NCI-H82 treated with DMSO at 0.1 percent for 48 hours (cell line): ENCODE measurements around the gene LYPD6B.
A peak's percentile ranks its signal among the peaks of the same experiment; 100 is the strongest.

ENCODE experiments used
- DNase-seq: peaks from one replicate; lab custom pipeline; 2025; ENCODE audit not compliant: unreplicated experiment; lab: John Stamatoyannopoulos, UW

LYPD6B gene

DNA sequence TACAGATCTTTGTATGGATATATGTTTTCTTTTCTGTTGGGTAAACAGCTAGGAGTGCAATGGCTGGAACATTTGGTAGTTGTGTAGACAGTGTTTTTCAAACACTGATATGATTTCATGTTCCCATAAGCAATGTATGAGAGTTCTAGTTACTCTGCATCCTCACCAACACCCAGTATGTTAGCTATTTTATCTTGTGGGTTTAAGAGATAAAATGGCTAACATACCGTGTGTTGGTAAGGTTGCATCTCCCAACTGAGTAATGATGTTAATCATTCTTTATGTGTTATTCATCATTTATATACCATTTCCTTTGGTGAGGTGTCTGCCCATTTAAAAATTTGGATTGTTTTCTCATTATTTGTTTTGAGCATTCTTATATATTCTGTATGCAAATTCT, 65.7 kb downstream of the LYPD6B start:
- no peak for DNase-seq

DNA sequence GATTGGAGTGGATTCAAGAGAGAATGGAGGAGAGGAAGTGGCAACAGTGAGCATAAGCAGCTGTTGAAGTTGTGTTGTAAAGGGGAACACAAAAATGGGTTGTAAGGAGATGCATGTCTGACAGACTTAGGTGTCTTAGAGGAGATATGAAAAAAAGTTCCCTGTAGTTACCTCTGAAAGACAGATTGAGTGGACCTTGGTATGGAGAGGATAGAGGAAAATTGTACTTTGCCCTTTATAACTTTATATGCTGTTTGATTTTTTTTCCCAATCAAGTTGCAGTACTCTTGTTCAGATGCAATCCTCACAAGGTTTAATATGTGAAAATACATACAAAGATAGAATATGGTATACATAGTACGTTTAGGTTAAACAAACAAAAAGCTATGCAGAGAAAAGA, 73.6 kb downstream of the LYPD6B start:
- DNase-seq, result no peak

DNA sequence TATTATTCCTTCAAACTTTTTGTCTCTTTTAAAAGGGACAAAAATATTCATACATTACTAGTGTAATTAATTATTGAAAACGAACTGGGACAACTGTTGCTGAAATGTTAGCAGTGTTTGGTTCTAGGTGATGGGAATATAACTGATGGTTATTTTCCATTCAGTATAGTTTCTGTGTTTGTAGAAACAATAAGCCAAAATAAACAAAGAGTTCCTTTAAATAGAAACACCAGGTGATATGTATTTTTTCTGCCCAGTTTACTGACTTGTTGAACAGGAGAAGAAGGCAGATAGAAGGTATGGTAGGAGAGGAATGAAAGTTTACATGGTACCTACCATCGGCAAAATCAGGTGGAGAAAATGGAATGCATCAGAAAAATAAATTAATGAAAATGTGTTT, 74.2 kb downstream of the LYPD6B start:
- DNase-seq, result no peak

DNA sequence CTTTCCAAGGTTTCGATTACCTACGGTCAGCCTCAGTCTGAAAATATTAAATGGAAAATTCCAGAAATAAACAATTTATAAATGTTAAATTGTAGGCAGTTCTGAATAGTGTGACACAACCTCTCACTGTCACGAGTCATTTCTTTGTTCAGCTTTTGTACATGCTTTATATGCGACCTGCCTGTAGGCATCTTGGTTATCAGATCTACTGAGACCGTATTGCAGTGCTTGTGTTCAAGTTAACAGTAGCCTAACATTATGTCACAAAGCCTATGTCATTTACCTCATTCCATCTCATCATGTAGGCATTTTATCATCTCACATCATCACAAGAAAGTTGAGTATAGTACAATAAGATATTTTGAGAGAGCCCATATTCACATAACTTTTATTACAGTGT, 77.3 kb downstream of the LYPD6B start:
- DNase-seq, result no peak

GRCh38 chr2:149119368-149119767, 80.9 kb downstream of the LYPD6B start:
- no peak for DNase-seq

- no peak for DNase-seq
Observed at GRCh38 chr2:149122516-149122915, 84.0 kb downstream of the LYPD6B start.

GRCh38 chr2:149125031-149125725, 86.7 kb downstream of the LYPD6B start:
- DNase-seq, result peak; percentile 75

DNA sequence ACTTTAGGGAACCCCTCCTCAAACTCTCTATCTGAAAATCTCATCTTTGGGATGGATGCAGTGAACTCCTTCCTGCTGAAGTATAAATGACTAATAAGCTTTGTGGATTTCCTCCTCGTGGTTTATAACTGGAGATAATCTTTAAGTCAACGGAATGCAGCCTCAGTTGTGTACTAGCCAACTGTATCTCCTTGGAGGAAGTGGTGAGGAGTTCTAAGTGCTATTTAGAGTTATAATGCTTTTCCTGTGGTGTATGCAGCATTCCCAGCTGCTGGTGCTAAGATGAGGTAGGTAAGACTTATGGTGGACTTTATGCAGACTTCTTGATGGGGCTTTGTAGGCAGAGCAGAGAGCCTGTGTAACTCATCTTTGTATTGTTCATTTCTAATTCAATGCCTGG, 90.9 kb downstream of the LYPD6B start:
- no peak for DNase-seq

- DNase-seq, result no peak
Observed at GRCh38 chr2:149132339-149132738, 93.8 kb downstream of the LYPD6B start.

- no peak for DNase-seq
Observed at GRCh38 chr2:149132901-149133300, 94.4 kb downstream of the LYPD6B start.

DNA sequence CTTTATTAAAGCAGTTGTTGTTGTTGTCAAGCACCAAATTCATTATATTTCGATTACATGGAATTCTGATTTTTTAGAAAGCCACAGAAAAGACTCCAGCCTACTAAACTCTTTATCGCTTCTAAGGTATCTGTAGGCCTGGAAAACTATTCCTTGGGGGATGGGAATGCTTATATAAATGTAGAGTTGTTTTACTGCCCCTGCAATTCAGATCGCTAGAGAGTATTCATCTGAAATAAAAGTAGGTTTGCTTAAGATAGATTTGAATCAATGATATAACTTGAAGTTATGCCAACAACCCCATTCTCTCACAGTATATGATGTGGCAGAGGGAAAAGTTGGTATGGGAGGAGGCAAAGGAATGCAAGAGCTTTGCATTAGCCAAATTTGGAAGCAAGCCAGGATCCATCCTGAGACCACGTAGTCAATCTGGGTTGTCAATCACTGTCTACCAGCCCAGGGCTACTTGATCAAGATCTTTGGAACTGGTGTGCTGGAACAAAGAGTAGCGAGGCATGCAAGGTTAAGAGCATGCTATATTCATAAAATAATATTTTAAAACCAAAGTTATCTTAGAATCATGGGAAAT, 95.9 kb downstream of the LYPD6B start:
- DNase-seq, result no peak

DNA sequence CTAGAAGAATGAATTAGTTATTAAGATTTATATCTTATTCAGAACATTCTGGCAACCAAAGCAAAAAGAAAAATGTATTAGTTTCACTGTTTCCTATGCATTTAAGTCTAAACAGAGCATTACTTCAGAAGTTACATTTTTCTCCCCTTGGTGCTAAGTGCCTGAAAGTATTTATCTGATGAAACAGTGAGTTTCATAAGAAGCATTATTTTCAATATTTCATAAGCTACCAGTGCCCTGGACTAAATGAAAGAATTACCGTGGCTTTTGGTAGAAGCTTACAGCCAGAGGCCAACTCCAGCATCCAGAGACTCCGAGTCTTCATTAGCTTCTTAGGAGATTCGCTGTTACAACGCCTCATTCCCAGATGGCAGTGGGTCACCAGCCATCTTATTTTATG, 97.6 kb downstream of the LYPD6B start:
- no peak for DNase-seq

DNA sequence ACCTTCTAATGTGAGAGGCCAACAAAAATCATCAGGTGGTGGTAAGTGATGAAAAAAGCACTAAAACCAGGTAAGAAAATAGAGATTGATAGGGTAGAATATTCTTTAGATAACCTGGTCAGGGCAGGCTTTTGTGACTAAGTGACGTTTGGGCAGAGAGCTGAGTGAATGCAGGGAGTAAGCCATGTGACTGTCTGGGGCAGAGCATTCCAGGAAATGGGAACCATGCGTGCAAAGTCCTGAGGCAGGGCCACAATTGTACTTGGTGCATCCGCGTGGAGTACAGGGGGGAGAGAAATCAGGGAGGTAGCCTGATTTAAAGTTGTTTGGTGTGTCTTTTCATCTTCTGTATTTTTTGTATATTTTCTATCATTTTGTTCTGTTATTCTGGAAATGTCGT, 102.5 kb downstream of the LYPD6B start:
- no peak for DNase-seq

DNA sequence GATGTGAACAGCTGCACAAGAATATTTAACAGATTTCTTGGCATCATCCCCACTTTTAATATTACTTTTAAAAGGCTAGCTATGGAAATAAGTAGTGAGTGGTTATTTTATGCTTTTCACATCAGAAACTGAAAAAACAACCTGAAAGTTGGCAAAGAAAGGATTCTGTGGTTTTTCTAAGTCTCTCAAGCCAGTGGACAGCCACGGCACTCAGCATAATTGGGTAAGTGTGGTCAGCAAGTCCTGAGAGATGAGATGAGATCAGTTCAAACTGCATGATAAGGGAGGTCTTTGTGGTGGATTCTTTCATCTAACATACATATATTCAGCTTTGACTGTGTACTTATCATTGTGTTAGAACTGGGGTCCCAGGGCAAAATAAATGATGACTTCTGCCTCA, 105.2 kb downstream of the LYPD6B start:
- no peak for DNase-seq

GRCh38 chr2:149145314-149146295, 107.1 kb downstream of the LYPD6B start:
- no peak for DNase-seq

DNA sequence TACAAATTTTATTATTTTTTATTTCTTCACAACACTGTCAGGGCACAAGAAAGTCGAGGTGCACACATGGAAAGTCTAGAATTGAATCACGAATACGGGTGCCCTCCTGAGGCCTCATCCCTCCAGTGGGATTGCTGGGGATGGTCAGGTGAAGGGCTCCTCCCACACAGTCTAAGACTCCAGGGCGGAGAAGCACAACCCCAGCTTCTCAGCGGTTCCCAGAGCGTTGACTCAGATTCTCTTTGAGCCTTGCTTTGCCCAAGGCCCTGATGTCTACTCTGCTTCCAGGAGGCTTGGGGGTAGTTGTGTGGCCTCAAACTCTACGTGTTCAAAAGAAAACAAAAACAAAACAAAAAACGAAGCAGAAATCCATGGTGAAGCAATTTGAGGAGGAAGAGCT, 108.4 kb downstream of the LYPD6B start:
- DNase-seq, result no peak

DNA sequence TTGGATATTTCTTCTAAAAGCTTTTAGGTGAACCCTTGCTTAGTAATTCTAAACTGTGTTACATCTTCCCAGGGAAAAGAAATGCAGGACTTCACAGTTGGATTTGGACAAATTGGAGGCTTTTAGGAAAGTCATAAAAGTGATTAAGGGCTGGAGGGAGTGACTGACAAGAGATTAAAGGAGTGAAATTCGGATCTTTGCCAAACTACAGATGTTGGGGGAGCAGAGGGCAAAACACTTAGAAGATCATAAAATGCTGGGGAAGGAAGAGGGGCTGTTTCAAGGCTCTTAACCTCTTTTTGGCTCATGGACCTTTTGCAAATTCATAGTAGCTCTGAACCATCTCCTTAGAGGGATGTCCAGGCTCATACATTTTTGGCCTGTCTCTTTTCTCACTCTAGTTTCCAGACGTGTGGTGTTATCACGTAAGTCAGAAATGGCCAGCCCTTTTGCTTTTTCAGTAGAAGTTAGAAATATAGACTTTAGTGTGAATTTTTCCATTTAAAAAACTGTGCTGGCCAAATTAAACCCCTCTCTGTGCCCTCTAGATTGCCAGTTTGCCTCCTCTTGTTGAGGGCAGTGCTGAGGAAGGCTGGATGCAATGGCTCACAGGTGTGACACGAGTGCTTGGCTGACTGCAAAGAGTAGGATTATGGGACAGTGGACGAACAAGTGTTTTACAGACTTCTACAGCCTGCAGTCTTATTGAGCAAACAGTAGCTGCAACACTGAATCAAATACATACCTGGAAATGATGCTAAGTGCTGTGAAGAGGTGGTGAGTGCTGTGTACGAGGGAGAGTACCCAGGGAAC, 109.9 kb downstream of the LYPD6B start:
- no peak for DNase-seq

GRCh38 chr2:149149007-149149297, 110.5 kb downstream of the LYPD6B start:
- no peak for DNase-seq

DNA sequence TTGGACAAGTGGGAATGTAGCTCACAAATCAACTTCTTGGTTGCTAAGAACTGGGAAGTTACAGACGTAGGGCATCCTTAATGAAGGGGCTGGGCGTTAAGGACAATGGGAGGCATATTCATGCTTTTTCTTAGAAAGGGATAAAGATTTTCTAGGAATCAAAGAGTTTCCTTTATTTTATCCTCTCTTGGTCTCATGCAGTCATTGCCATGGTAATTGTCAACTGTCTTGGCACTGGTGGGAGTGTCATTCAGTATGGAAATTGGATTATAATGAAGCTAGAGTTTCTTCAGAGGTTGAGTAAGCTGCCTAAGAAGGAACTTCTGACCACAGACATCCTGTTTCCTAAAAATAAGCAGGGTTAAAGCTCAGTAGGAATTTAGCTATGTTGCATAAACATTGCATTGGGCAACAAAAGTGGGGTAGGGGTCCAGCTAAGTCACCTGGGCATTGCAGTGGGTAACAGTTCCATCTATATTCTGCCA, 114.0 kb downstream of the LYPD6B start:
- no peak for DNase-seq

GRCh38 chr2:149155196-149155969, 116.9 kb downstream of the LYPD6B start:
- no peak for DNase-seq
